NOMO-1 (cell line): ENCODE measurements around the gene DENND5B.

Source experiments
- DNase-seq, 2 experiments: peaks; one replicate each; lab custom pipeline; 2025; ENCODE audit not compliant: unreplicated experiment in 2 of 2; lab: John Stamatoyannopoulos, UW

The DENND5B gene

GRCh38 chr12:31346267-31346666 lies 244.7 kb downstream of the DENND5B start:
- no peak for DNase-seq

GRCh38 chr12:31343139-31343538 lies 247.8 kb downstream of the DENND5B start:
- no peak for DNase-seq

GRCh38 chr12:31342286-31342685 lies 248.7 kb downstream of the DENND5B start:
- no peak for DNase-seq

GRCh38 chr12:31339831-31340622 lies 250.9 kb downstream of the DENND5B start:
- DNase-seq: no peak

- no peak for DNase-seq
Measured at GRCh38 chr12:31337952-31338351, 253.0 kb downstream of the DENND5B start.
